Measurements from ENCODE around the gene ILDR1.
"Not testable (repeated sequence)": the region's sequence is repeated elsewhere in the genome, so short reads cannot be mapped to it uniquely, and the experiment has no call there.

DNA sequence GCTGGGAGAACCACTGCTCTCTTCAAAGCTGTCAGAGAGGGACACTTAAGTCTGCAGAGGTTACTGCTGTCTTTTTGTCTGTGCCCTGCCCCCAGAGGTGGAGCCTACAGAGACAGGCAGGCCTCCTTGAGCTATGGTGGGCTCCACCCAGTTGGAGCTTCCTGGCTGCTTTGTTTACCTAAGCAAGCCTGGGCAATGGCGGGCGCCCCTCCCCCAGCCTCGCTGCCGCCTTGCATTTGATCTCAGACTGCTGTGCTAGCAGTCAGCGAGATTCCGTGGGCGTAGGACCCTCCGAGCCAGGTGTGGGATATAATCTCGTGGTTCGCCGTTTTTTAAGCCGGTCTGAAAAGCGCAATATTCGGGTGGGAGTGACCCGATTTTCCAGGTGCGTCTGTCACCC, 25.2 kb upstream of the ILDR1 start:
- TF ChIP-seq MYC (IDR thresholded peaks at IDR 0.05; ENCODE audit: insufficient read depth, insufficient read length, insufficient replicate concordance, low read length, severe bottlenecking); POLR2A (IDR thresholded peaks at IDR 0.05; ENCODE audit: low read depth, low read length); JUND (IDR thresholded peaks at IDR 0.05; ENCODE audit: low read depth, low read length); ZNF622 (IDR thresholded peaks at IDR 0.05); POLR2AphosphoS5 (IDR thresholded peaks at IDR 0.05; ENCODE audit: low read length): not testable (repeated sequence)
- TF ChIP-seq, protein P1, sequence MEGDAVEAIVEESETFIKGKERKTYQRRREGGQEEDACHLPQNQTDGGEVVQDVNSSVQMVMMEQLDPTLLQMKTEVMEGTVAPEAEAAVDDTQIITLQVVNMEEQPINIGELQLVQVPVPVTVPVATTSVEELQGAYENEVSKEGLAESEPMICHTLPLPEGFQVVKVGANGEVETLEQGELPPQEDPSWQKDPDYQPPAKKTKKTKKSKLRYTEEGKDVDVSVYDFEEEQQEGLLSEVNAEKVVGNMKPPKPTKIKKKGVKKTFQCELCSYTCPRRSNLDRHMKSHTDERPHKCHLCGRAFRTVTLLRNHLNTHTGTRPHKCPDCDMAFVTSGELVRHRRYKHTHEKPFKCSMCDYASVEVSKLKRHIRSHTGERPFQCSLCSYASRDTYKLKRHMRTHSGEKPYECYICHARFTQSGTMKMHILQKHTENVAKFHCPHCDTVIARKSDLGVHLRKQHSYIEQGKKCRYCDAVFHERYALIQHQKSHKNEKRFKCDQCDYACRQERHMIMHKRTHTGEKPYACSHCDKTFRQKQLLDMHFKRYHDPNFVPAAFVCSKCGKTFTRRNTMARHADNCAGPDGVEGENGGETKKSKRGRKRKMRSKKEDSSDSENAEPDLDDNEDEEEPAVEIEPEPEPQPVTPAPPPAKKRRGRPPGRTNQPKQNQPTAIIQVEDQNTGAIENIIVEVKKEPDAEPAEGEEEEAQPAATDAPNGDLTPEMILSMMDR (IDR thresholded peaks at IDR 0.05 in 2 of 3, conservative IDR thresholded peaks at IDR 0.05 in 1 of 3; ENCODE audit: control insufficient read depth in 2 of 3, extremely low read depth in 1 of 3, insufficient read depth in 1 of 3, low read depth in 3 of 3, low read length in 3 of 3) = not testable (repeated sequence)
- TF ChIP-seq, protein P2, sequence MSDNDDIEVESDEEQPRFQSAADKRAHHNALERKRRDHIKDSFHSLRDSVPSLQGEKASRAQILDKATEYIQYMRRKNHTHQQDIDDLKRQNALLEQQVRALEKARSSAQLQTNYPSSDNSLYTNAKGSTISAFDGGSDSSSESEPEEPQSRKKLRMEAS (IDR thresholded peaks at IDR 0.05; ENCODE audit: low read depth, low read length) = not testable (repeated sequence)
